Neural cell (in vitro differentiated cells): Measurements from ENCODE around the gene DTYMK. TPM values are rescaled to one million over a fixed set of nuclear protein-coding genes. Genes with fewer than 3 reads are reported as not detected.

Source experiments
- H2AFZ ChIP-seq: fragments of 200-600, 300-800 bp; sonication (generic), shearing (Covaris generic); 2 replicates; pipeline ENCODE4 v1.6.0; 2014; ENCODE audit warnings: low read depth, mild to moderate bottlenecking, antibody characterized with exemption, low read length, moderate library complexity
- H3F3A ChIP-seq: fragments of 200-600 bp; shearing (Covaris generic); 2 replicates; pipeline ENCODE4 v1.6.1; 2016; ENCODE audit warnings: mild to moderate bottlenecking, moderate library complexity, mixed read lengths, antibody characterized with exemption, low read length; ENCODE audit not compliant: insufficient read depth, poor library complexity, severe bottlenecking
- H3K27ac ChIP-seq: fragments of 200-600, 300-800 bp; sonication (generic), shearing (Covaris generic); 2 replicates; pipeline ENCODE4 v1.5.1; 2014; ENCODE audit warnings: mild to moderate bottlenecking, low read length, moderate library complexity
- H3K27me3 ChIP-seq: fragments of 300-800, 200-600 bp; sonication (generic), shearing (Covaris generic); 2 replicates; pipeline ENCODE4 v1.6.0; 2014; ENCODE audit warnings: mild to moderate bottlenecking, low read depth, low read length, moderate library complexity; ENCODE audit not compliant: insufficient read depth
- H3K36me3 ChIP-seq: fragments of 300-800, 200-600 bp; sonication (generic), shearing (Covaris generic); 2 replicates; pipeline ENCODE4 v1.5.1; 2014; ENCODE audit warnings: mild to moderate bottlenecking, antibody characterized with exemption, low read length, moderate library complexity; ENCODE audit not compliant: insufficient read depth
- H3K4me2 ChIP-seq: fragments of 300-800, 200-600 bp; sonication (generic), shearing (Covaris generic); 2 replicates; pipeline ENCODE4 v1.6.0; 2014; ENCODE audit warnings: mild to moderate bottlenecking, low read length
- H3K4me3 ChIP-seq: fragments of 300-800, 200-600 bp; sonication (generic), shearing (Covaris generic); 2 replicates; pipeline ENCODE4 v1.5.1; 2014; ENCODE audit warnings: mild to moderate bottlenecking, low read length, moderate library complexity
- H3K79me2 ChIP-seq: fragments of 200-600 bp; shearing (Covaris generic); replicated peaks from 2 replicates; pipeline ENCODE4 v1.6.0; 2014; ENCODE audit warnings: mild to moderate bottlenecking, low read length, moderate library complexity; ENCODE audit not compliant: insufficient read depth
- H3K9ac ChIP-seq: fragments of 300-800, 200-600 bp; sonication (generic), shearing (Covaris generic); 2 replicates; pipeline ENCODE4 v1.6.1; 2016; ENCODE audit warnings: mild to moderate bottlenecking, low read length, mixed read lengths
- H3K9me2 ChIP-seq: fragments of 200-600 bp; shearing (Covaris generic); 2 replicates; pipeline ENCODE4 v1.6.1; 2016; ENCODE audit warnings: mild to moderate bottlenecking, low read length, mixed read lengths; ENCODE audit not compliant: insufficient read depth
- H3K9me3 ChIP-seq: fragments of 200-600, 300-800 bp; sonication (generic), shearing (Covaris generic); 2 replicates; pipeline ENCODE4 v1.6.1; 2016; ENCODE audit warnings: mild to moderate bottlenecking, mixed run types, low read length, moderate library complexity, mixed read lengths
- H4K20me1 ChIP-seq: fragments of 200-600 bp; shearing (Covaris generic); 2 replicates; pipeline ENCODE4 v1.6.1; 2016; ENCODE audit warnings: mild to moderate bottlenecking, mixed run types; ENCODE audit not compliant: insufficient read depth
- CTCF ChIP-seq: fragments of 450-650 bp; IDR thresholded peaks from 2 replicates; pipeline ENCODE4 v1.5.1; 2014; ENCODE audit warnings: antibody characterized with exemption, mild to moderate bottlenecking, moderate library complexity; ENCODE audit not compliant: poor library complexity, severe bottlenecking
- EP300 ChIP-seq: fragments of 450-650 bp; conservative IDR thresholded peaks from 2 replicates; pipeline ENCODE4 v1.6.1; 2014; ENCODE audit warnings: antibody characterized with exemption, mild to moderate bottlenecking, moderate library complexity; ENCODE audit not compliant: poor library complexity, severe bottlenecking
- EZH2 ChIP-seq: fragments of 200-600, 300-800 bp; shearing (Covaris generic), sonication (generic); IDR thresholded peaks from 2 replicates; pipeline ENCODE4 v1.6.1; 2014; ENCODE audit warnings: antibody characterized with exemption, low read length, borderline replicate concordance, mild to moderate bottlenecking; ENCODE audit not compliant: insufficient read depth, poor library complexity, severe bottlenecking
- MXI1 ChIP-seq: fragments of 450-650 bp; conservative IDR thresholded peaks from 2 replicates; pipeline ENCODE4 v1.6.1; 2014; ENCODE audit warnings: antibody characterized with exemption, mild to moderate bottlenecking; ENCODE audit not compliant: poor library complexity, severe bottlenecking
- POLR2AphosphoS5 ChIP-seq: IDR thresholded peaks from 2 replicates; pipeline ENCODE4 v1.6.1; 2012
- RAD21 ChIP-seq: fragments of 450-650 bp; conservative IDR thresholded peaks from 2 replicates; pipeline ENCODE4 v1.6.1; 2014; ENCODE audit warnings: antibody characterized with exemption, mild to moderate bottlenecking, moderate library complexity
- REST ChIP-seq: IDR thresholded peaks from 2 replicates; pipeline ENCODE4 v1.6.1; 2012; ENCODE audit warnings: borderline replicate concordance
- SMC3 ChIP-seq: fragments of 450-650 bp; conservative IDR thresholded peaks from 2 replicates; pipeline ENCODE4 v1.6.1; 2014; ENCODE audit warnings: antibody characterized with exemption, mild to moderate bottlenecking, moderate library complexity; ENCODE audit not compliant: poor library complexity
- TAF1 ChIP-seq: IDR thresholded peaks from 2 replicates; pipeline ENCODE4 v1.6.1; 2012; ENCODE audit warnings: low read depth
- polyA plus RNA-seq: library from polyadenylated mRNA; depleted of rRNA; stranded (reverse); fragments of >200 nt; gene quantifications from 2 replicates; pipeline ENCODE4 v1.2.3, GENCODE V29; 2014

DTYMK gene
- polyA plus RNA-seq, 1 donor from 2014 or later: 33.5 TPM

GRCh38 chr2:241633561-241633960 is 53.1 kb downstream of the DTYMK start:
- H3K79me2 ChIP-seq: peaks cover 30% of the 10 kb centered on the region
- no peak overlapping the region for H3K4me3 ChIP-seq
- H4K20me1 ChIP-seq: no peaks in the 10 kb centered on the region
- no peaks in the 10 kb centered on the region for H3F3A ChIP-seq
- H3K4me2 ChIP-seq: no peak overlapping the region
- no peak overlapping the region for H3K27ac ChIP-seq
- H2AFZ ChIP-seq: no peak overlapping the region
- no peaks in the 10 kb centered on the region for H3K9me3 ChIP-seq
- no peaks in the 10 kb centered on the region for H3K27me3 ChIP-seq
- no peak for TF ChIP-seq POLR2AphosphoS5
- TF ChIP-seq EP300: no peak
- no peak for TF ChIP-seq REST
- no peak for TF ChIP-seq SMC3
- no peak overlapping the region for H3K9ac ChIP-seq
- H3K9me2 ChIP-seq: no peaks in the 10 kb centered on the region
- H3K36me3 ChIP-seq: peaks cover 4% of the 10 kb centered on the region

GRCh38 chr2:241632478-241633325 is 53.9 kb downstream of the DTYMK start:
- H3K9ac ChIP-seq: no peak overlapping the region
- H3F3A ChIP-seq: no peaks in the 10 kb centered on the region
- H2AFZ ChIP-seq: no peak overlapping the region
- H3K9me3 ChIP-seq: no peaks in the 10 kb centered on the region
- H3K36me3 ChIP-seq: peaks cover 4% of the 10 kb centered on the region
- H3K27ac ChIP-seq: no peak overlapping the region
- H3K4me3 ChIP-seq: no peak overlapping the region
- H4K20me1 ChIP-seq: no peaks in the 10 kb centered on the region
- H3K79me2 ChIP-seq: peaks cover 26% of the 10 kb centered on the region
- no peak overlapping the region for H3K4me2 ChIP-seq
- H3K9me2 ChIP-seq: no peaks in the 10 kb centered on the region
- no peaks in the 10 kb centered on the region for H3K27me3 ChIP-seq
- no peak for TF ChIP-seq REST
- TF ChIP-seq EZH2: no peak
- no peak for TF ChIP-seq POLR2AphosphoS5
- TF ChIP-seq CTCF: no peak
- no peak for TF ChIP-seq RAD21
- TF ChIP-seq SMC3: no peak
- TF ChIP-seq EP300: no peak
- no peak for TF ChIP-seq TAF1
- no peak for TF ChIP-seq MXI1
